ENCODE data around the gene SMARCC1. TPM values are rescaled to one million over a fixed set of nuclear protein-coding genes. Genes with fewer than 3 reads are reported as not detected.

The SMARCC1 gene
- total and polyA plus RNA-seq, 2 of the 4 experiments (the other 2 are of a cell fraction), result 18.6 to 39.6 TPM

DNA sequence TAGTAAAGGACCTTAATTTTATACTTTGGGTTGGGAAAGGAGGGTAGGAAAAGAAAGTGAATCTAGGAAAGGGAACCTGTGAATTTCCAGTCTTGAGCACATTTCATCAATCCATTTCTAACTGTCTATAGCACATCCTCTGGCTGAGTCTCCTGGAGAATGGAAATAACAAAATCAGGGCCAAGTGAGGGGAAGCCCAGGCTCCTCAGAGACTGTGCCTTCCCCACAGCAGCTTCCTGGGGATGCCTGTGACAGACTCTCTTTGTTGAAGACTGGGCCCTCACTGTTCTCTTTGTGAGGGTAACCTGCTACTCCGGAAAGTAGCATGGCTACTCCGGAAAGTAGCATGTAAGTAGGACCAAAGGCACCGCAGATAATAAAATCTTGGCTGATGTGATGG, 180.4 kb downstream of the SMARCC1 start:
- no peak overlapping the region for H3K14ac ChIP-seq (replicated peaks; ENCODE audit: low read depth, low read length)
- no peak for DNase-seq
- no peak overlapping the region for H2BK15ac ChIP-seq (ENCODE audit: low read depth, low read length)
- no peak overlapping the region for H2BK20ac ChIP-seq (ENCODE audit: low read depth, low read length)
- intact Hi-C loops (cut with micrococcal nuclease), result no loop called here
- no peak overlapping the region for H3K56ac ChIP-seq (ENCODE audit: extremely low read depth, insufficient read depth, low read length)
- H3K79me1 ChIP-seq (ENCODE audit: low read depth in 1 of 2, low read length in 2 of 2), result peaks cover 12 to 32% of the 10 kb centered on the region in 2 experiments
- no peak overlapping the region for H2BK5ac ChIP-seq (ENCODE audit: low read depth, low read length, poor library complexity, severe bottlenecking)
- no peaks in the 10 kb centered on the region for H3K27me3 ChIP-seq (ENCODE audit: control insufficient read depth, insufficient read depth, low read length)
- H3K4ac ChIP-seq (ENCODE audit: low read depth, low read length), result no peak overlapping the region
- H4K20me1 ChIP-seq (ENCODE audit: insufficient read depth, low read length), result peaks cover 12% of the 10 kb centered on the region
- H3K18ac ChIP-seq (ENCODE audit: low read depth, low read length), result no peak overlapping the region
- ChIA-PET CTCF (no interaction called here), POLR2A (ENCODE audit: unreplicated experiment) (interaction anchor here (0.5 kb wide), 1 partner anchor 167 kb away, joined by 3 read pairs; no protein-coding TSS in a partner anchor)
- no peak overlapping the region for H2AK5ac ChIP-seq (ENCODE audit: low read depth, low read length)
- H3K9me3 ChIP-seq (ENCODE audit: control insufficient read depth, insufficient read depth, low read length), result no peaks in the 10 kb centered on the region
- TF ChIP-seq RAD21 (IDR thresholded peaks at IDR 0.05; ENCODE audit: low read length), result no peak
- TF ChIP-seq RCOR1 (IDR thresholded peaks at IDR 0.05; ENCODE audit: insufficient replicate concordance, low read length), result no peak
- TF ChIP-seq MAFK (IDR thresholded peaks at IDR 0.05; ENCODE audit: low read depth, low read length), result no peak
- TF ChIP-seq NFE2L2 (IDR thresholded peaks at IDR 0.05; ENCODE audit: low read depth, low read length), result no peak
- TF ChIP-seq POLR2A (IDR thresholded peaks at IDR 0.05; ENCODE audit: low read depth, low read length), result no peak
- no peak for TF ChIP-seq MXI1 (IDR thresholded peaks at IDR 0.05; ENCODE audit: borderline replicate concordance, low read depth, low read length)
- TF ChIP-seq RFX5 (IDR thresholded peaks at IDR 0.05; ENCODE audit: low read depth, low read length), result no peak
- TF ChIP-seq, protein P1, sequence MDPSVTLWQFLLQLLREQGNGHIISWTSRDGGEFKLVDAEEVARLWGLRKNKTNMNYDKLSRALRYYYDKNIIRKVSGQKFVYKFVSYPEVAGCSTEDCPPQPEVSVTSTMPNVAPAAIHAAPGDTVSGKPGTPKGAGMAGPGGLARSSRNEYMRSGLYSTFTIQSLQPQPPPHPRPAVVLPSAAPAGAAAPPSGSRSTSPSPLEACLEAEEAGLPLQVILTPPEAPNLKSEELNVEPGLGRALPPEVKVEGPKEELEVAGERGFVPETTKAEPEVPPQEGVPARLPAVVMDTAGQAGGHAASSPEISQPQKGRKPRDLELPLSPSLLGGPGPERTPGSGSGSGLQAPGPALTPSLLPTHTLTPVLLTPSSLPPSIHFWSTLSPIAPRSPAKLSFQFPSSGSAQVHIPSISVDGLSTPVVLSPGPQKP (IDR thresholded peaks at IDR 0.05; ENCODE audit: borderline replicate concordance, low read depth, low read length), result no peak
- no peak for TF ChIP-seq CEBPB (IDR thresholded peaks at IDR 0.05; ENCODE audit: low read depth, low read length)
- no peak for TF ChIP-seq SMC3 (IDR thresholded peaks at IDR 0.05; ENCODE audit: low read depth, low read length)
- no peak for TF ChIP-seq FOS (IDR thresholded peaks at IDR 0.05; ENCODE audit: low read depth, low read length)
- TF ChIP-seq BHLHE40 (IDR thresholded peaks at IDR 0.05; ENCODE audit: low read depth, low read length), result no peak
- TF ChIP-seq, protein P2, sequence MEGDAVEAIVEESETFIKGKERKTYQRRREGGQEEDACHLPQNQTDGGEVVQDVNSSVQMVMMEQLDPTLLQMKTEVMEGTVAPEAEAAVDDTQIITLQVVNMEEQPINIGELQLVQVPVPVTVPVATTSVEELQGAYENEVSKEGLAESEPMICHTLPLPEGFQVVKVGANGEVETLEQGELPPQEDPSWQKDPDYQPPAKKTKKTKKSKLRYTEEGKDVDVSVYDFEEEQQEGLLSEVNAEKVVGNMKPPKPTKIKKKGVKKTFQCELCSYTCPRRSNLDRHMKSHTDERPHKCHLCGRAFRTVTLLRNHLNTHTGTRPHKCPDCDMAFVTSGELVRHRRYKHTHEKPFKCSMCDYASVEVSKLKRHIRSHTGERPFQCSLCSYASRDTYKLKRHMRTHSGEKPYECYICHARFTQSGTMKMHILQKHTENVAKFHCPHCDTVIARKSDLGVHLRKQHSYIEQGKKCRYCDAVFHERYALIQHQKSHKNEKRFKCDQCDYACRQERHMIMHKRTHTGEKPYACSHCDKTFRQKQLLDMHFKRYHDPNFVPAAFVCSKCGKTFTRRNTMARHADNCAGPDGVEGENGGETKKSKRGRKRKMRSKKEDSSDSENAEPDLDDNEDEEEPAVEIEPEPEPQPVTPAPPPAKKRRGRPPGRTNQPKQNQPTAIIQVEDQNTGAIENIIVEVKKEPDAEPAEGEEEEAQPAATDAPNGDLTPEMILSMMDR (conservative IDR thresholded peaks at IDR 0.05; ENCODE audit: low read depth, low read length), result no peak
- no peak overlapping the region for H3K4me2 ChIP-seq (ENCODE audit: low read depth, low read length)
- no peak overlapping the region for H4K91ac ChIP-seq (ENCODE audit: insufficient read depth, low read depth, low read length)
- no TSS peak for BruUV-seq (replicated peaks)
- no peak overlapping the region for H4K5ac ChIP-seq (ENCODE audit: low read depth, low read length)
- in situ Hi-C loops (cut with MboI; ENCODE audit: low sequenced_read_pairs), result no loop called here
- H3K36me3 ChIP-seq (ENCODE audit: control insufficient read depth, insufficient read depth, low read length), result peaks cover 16% of the 10 kb centered on the region
- H3K27ac ChIP-seq (ENCODE audit: insufficient read depth, low read length), result no peak overlapping the region
- no peak overlapping the region for H3K23ac ChIP-seq (ENCODE audit: low read depth, low read length)
- no peak overlapping the region for H3K9ac ChIP-seq (ENCODE audit: low read depth, low read length)
- H2AK9ac ChIP-seq (replicated peaks; ENCODE audit: low read depth, low read length, poor library complexity), result no peak overlapping the region
- no peak overlapping the region for H2BK120ac ChIP-seq (ENCODE audit: low read depth, low read length)
- no peak for ATAC-seq (ENCODE audit: low read depth)
- peaks cover 11% of the 10 kb centered on the region for H3K9me1 ChIP-seq (ENCODE audit: insufficient read depth, low read length)
- dilution Hi-C loops (cut with HindIII; ENCODE audit: low sequenced_read_pairs, unreplicated experiment), result no loop called here
- no peak overlapping the region for H2AFZ ChIP-seq (replicated peaks; ENCODE audit: low read length, poor library complexity)
- no peak overlapping the region for H3K4me3 ChIP-seq (ENCODE audit: insufficient read depth, low read depth, low read length)
- peaks cover 2% of the 10 kb centered on the region; the same call in 1 of the 2 replicates for H3K4me1 ChIP-seq (ENCODE audit: control insufficient read depth, insufficient read depth, low read length)
- H4K8ac ChIP-seq (ENCODE audit: low read depth in 2 of 2, low read length in 2 of 2), result no peak overlapping the region
- WGBS, 2 experiments (ENCODE audit: extremely low coverage in 2 of 2, insufficient read length in 1 of 2), result no CpG with 5 or more reads among the region's 3 CpGs
